ENCODE results near the gene SLC15A4. TPM values are rescaled to one million over a fixed set of nuclear protein-coding genes. Genes with fewer than 3 reads are reported as not detected.
"Not testable (repeated sequence)": the region's sequence is repeated elsewhere in the genome, so short reads cannot be mapped to it uniquely, and the experiment has no call there.

The SLC15A4 gene
- polyA plus RNA-seq (2013, experiment 1 of 2; ENCODE audit: insufficient read length), result 20.7 TPM
- polyA plus RNA-seq (2013, experiment 2 of 2; ENCODE audit: insufficient read length), result 18.6 TPM

DNA sequence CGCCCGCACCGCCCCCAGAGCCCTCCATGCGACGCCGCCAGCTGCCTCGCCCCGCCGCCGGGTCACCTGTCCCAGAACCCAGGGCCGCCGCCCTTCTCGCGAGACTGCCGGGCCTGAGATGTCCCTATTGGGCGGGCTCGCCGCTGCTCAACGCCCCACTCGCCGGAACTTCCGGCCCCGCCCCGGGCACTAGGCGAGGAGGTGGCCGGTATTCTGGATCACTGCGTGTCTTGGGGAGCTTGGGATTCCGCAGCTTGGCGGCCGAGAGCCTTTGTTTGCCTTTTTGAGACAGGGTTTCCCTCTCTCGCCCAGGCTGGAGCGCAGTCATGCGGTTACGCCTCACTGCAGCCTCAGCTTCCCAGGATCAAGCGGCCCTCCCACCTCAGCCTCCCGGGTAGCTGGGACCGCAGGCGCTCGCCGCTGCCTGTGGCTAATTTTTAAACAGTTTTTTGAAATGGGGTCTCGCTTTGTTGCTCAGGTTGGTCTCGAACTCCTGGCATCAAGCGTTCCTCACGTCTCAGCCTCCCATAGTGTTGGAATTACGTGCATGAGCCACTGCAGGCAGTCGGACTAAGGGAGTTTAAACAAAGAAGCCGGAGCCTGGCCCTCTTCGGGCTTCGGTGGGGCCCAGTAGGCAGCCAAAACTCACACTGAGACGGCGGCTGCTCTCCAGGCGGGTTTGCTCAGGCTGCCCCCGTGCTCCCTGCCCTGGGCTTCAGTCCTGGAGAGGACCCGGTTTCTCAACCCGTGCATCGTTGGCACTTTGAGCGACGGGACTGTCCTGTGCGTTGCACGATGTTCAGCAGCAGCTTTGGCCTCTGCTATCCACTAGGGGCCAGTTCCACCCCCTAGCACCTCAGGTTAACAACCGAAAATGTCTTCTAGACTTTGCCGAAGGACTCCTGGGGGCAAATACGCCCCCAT, at the start of gene SLC15A4:
SLC15A4 (minus strand) TSS at position 43 of the 924 bp plus-strand sequence; CDS start at position 28, 15 bp downstream.
- peak; percentile 92 for DNase-seq

DNA sequence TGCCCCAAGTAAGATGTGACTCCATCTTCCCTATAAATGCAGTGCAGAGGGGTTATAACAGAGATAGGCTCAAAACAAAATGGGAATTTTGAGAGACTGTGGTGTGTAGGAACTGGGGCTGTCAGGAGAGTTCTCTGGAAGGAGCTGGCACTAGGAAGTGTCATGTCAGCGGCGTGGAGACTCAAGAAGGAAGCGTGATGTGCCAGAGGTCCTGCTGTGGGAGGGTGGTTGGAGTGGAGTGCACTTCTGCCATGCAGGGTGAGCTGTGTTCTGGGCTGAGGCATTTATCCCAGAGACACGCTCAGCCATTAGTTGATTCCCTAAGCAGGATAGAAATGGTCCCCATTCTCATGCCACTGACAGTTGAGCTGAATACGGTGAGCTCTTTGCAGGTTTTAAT, 48.5 kb upstream of the SLC15A4 start:
- DNase-seq, result no peak

GRCh38 chr12:128871516-128871892, 47.7 kb upstream of the SLC15A4 start:
- no peak for DNase-seq

DNA sequence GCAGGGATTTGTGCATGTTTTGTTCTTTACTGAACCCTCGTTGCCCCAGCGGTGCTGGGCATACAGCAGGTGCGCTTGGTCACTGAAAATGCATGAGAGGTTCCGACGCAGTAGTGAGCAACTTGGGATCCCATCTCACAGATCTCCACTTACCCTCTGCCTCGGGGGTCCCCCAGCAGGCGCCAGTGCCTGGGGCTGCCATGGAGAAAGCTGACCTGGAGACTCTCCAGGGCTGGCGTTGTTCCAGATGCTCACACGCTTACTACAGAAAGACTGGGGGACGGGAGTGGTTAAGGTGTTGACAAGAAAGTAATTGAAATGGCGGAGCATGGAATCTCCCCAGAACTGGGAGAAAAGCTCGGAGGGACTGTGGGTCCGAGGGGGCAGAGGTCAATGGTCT, 43.7 kb upstream of the SLC15A4 start:
- no peak for DNase-seq

GRCh38 chr12:128864516-128865186, 40.9 kb upstream of the SLC15A4 start:
- DNase-seq, result no peak

- DNase-seq, result no peak
Measured at GRCh38 chr12:128863957-128864356, 40.2 kb upstream of the SLC15A4 start.

DNA sequence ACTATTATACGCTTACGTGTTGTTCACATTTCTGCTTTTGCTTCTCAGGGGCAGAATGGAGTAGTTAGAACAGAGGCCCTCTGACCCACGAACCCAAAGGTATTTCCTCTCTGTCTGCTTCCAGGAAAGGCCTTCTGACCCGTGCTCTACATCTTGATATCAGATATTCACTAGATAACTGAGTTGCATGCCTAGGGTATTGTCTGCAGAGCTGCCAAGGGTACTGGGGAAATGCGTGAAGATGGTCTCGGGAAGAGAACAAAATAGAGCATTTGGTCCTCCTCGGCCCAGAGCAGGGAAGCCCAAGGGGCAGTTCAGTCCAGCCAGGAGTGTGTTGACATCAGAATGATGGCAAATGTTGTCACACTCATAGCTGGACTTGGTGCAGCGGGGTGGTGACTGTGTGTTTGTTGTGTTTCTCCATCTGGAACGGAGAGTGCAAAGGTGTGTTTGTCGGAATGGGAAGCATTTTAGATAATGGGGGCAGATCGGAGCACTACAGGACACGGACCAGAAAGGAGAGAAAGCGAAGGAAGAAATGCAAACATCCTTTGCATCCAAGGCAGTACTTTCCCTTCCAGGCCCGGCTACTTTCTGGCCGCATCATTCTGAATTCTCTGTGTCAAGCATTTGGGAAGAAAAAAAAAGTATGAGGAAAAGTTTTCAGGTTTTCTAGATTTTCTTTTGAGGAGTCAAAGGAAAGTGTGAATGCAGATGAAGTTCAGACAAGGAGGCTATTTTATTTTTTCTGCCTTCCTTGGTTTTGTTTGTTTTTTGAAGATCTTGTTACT, 37.7 kb upstream of the SLC15A4 start:
- DNase-seq, result no peak

- DNase-seq, result no peak
Measured at GRCh38 chr12:128859311-128859710, 35.6 kb upstream of the SLC15A4 start.

- DNase-seq, result no peak
Measured at GRCh38 chr12:128857133-128857763, 33.5 kb upstream of the SLC15A4 start.

- no peak for DNase-seq
Measured at GRCh38 chr12:128856791-128857078, 33.0 kb upstream of the SLC15A4 start.

DNA sequence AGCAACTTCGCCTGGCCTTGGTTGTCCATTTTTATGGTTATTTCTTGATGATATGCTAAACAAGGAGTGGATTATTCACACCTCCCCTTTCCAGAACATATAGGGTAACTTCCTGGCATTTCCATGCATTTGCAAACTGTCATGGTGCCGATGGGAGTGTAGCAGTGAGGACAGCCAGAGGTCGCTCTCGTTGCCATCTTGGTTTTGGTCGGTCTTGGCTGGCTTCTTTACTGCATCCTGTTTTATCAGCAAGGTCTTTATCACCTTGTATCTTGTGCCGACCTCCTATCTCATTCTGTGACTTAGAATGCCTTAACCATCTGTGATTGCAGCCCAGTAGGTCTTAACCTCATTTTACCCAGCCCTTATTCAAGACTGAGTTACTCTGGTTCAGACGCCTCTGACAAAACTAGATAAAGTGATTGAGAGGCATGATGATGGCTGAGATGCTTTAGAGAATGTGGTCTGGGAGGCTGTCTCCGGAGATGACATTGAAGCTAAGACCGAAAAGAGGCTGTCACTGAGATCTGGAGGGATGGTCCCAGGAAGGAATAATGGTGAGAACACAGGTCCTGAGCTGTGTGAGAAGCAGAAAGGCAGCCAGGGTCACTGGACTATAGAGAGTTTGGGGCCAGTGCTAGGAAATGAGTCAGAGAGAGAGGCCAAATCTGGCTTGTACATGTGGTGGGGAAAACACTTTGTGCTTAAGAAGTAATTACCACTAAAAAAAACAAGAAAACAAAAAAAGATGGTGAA, 32.5 kb upstream of the SLC15A4 start:
- no peak for DNase-seq

DNA sequence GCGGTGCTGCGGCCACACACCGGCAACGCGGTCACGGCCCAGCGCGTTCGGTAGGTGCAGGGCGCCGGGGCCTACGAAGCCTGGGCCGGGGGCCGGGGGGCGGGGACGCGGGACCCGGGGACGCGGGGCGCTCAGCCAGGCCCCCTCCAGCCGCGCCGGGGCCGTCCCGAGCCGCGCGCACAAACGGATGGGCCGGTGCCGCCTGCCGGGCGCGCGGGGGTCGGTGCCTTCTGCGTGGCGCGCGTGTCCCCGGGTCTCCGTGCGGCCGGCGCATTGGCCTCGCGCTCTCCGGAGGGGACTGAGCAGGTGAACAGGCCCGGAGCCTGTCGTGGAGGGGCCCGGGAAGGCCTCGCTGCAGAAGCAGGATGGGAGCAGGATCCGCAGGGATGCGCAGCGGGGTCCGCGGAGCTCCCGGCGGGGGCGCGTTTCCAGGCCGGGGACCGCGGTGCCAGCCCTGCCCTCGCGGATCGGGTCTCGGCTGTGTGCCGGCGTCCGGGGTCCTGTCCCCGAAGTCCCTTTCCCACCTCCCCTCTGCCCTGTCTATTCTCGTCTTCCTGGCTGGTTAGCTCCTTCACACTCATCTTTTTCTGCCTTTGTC, 29.9 kb upstream of the SLC15A4 start:
- DNase-seq, result no peak

- no peak for DNase-seq
Measured at GRCh38 chr12:128852885-128853599, 29.3 kb upstream of the SLC15A4 start, which contains the start of gene GLT1D1. Gene GLT1D1, plus strand, starts transcription at chr12:128853478. Its CDS starts 104 bp downstream, at chr12:128853582.

DNA sequence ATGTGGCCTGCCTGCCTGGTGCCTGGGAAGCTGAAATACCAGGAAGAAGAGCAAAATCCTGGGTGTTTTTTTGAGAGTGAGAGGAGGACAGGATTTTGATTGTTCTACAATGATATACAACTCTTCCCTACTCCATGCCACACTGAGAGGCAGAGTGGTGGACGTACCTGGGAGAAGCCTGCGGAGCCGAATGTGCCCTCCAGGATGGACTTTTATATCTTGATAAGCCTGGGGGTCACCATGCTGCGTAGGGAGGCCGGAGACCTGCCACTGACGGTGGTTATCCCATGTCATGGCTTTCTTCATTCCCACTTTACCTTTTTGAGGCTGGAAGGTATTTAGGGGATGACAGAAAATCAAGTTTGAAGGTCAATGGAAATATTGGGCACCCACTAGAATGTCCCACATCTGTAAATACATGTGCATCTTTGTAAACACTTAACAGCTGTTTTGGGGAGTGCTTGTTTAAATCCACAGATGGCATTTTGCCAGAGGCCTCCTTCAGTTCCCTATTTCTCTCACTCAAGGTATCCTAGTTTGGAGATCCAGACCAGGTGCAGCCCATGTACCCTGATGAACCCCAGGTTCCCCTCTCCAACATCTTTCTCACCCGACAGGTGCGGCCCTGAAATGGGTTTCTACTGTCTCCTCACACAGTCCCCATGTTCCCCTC, 28.4 kb upstream of the SLC15A4 start:
- DNase-seq, result no peak

GRCh38 chr12:128851429-128851828, 27.7 kb upstream of the SLC15A4 start:
- DNase-seq, result not testable (repeated sequence)

- no peak for DNase-seq
Measured at GRCh38 chr12:128850400-128850799, 26.6 kb upstream of the SLC15A4 start.

DNA sequence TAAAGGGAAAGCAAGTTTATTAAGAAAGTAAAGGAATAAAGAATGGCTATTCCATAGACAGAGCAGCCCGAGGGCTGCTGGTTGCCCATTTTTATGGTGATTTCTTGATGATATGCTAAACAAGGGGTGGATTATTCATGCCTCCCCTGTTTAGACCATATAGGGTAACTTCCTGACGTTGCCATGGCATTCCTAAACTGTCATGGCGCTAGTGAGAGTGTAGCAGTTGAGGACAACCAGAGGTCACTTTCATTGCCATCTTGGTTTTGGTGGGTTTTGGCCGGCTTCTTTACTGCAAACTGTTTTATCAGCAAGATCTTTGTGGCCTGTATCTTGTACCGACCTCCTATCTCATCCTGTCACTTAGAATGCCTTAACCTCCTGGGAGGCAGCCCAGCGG, 26.0 kb upstream of the SLC15A4 start:
- not testable (repeated sequence) for DNase-seq

GRCh38 chr12:128848371-128848770, 24.6 kb upstream of the SLC15A4 start:
- no peak for DNase-seq

GRCh38 chr12:128846671-128847070, 22.9 kb upstream of the SLC15A4 start:
- not testable (repeated sequence) for DNase-seq
